K562 (cell line): ENCODE data around the gene NES. TPM values are rescaled to one million over a fixed set of nuclear protein-coding genes. Genes with fewer than 3 reads are reported as not detected.

Experiments
- CEBPB ChIP-seq: fragments of 450-650 bp; IDR thresholded peaks from 2 replicates; pipeline ENCODE4 v1.6.1; 2016; ENCODE audit warnings: missing genetic modification characterization, missing compliant biosample characterization
- ELF2 ChIP-seq: fragments of 250-450 bp; sonication (Bioruptor Pico); IDR thresholded peaks from 2 replicates; pipeline ENCODE4 v1.5.0; 2021; ENCODE audit warnings: mild to moderate bottlenecking
- HDAC1 ChIP-seq, 2 experiments: fragments of 450-650 bp; IDR thresholded peaks; 2 replicates each; pipeline ENCODE4 v1.6.1; 2016 to 2017; ENCODE audit warnings: inconsistent platforms in 1 of 2, mild to moderate bottlenecking in 1 of 2, moderate library complexity in 1 of 2
- HNRNPK ChIP-seq: fragments of 200-400 bp; formaldehyde crosslinking; IDR thresholded peaks from one replicate; pipeline ENCODE4 v1.6.1; 2018; ENCODE audit warnings: mild to moderate bottlenecking, low read depth, low read length; ENCODE audit not compliant: poor library complexity, severe bottlenecking
- MCM2 ChIP-seq: fragments of 450-650 bp; IDR thresholded peaks from 2 replicates; pipeline ENCODE4 v1.6.1; 2017; ENCODE audit warnings: low read depth, mild to moderate bottlenecking
- MITF ChIP-seq: IDR thresholded peaks from 2 replicates; pipeline ENCODE4 v1.6.1; 2014; ENCODE audit warnings: antibody characterized with exemption
- RCOR1 ChIP-seq, 2 experiments: IDR thresholded peaks; 2 replicates each; pipeline ENCODE4 v1.6.1; 2012; ENCODE audit warnings: low read depth in 2 of 2, low read length in 2 of 2, borderline replicate concordance in 1 of 2, improper control_type of control experiment in 1 of 2
- RERE ChIP-seq: sonication (generic); formaldehyde crosslinking; IDR thresholded peaks from 2 replicates; pipeline ENCODE4 v1.8.0; 2023; ENCODE audit warnings: missing genetic modification reagents, mild to moderate bottlenecking, borderline replicate concordance
- ZFX ChIP-seq: sonication (generic); formaldehyde crosslinking; IDR thresholded peaks from 2 replicates; pipeline ENCODE4 v1.8.0; 2022; ENCODE audit warnings: mild to moderate bottlenecking, missing genetic modification reagents, moderate library complexity
- ZNF589 ChIP-seq: fragments of 200-800 bp; sonication (Bioruptor generic); IDR thresholded peaks from 2 replicates; pipeline ENCODE4 v1.6.1; 2016; ENCODE audit warnings: low read depth, missing genetic modification characterization, missing compliant biosample characterization
- polyA plus RNA-seq, 8 experiments: library from polyadenylated mRNA; depleted of rRNA in 4 of 8; stranded (reverse) in 5 of 8; unstranded in 3 of 8; fragments of >200 nt; fragmentation: Nextera tagmentation in 2 of 8; fragmentation: Illumina TruSeq in 1 of 8; extraction: Ambion mirVana in 2 of 8; extraction: Trizol in 1 of 8; gene quantifications; 2 replicates each; pipeline versions ENCODE4 v1.2.1 to v1.2.3, GENCODE V29; 2011 to 2014; ENCODE audit warnings: inconsistent platforms in 1 of 8, missing spikeins in 1 of 8
- total RNA-seq, 7 experiments: library from RNA; depleted of rRNA in 6 of 7; stranded (reverse); fragments of >200 nt in 6 of 7; fragmentation: Illumina TruSeq in 2 of 7; extraction: Trizol in 2 of 7; gene quantifications; 2 replicates each; pipeline versions ENCODE4 v1.2.1 to v1.2.3, GENCODE V29; 2011 to 2021; ENCODE audit warnings: low replicate concordance in 1 of 7

Gene NES
- total and polyA plus RNA-seq, 9 of the 15 experiments (the other 6 are each of a cell fraction or from before 2014, with no cell fraction given): 0.10 to 8.6 (median 4.2) TPM

GRCh38 chr1:156706657-156707416 is 29.6 kb upstream of the NES start (continued):
- no peak for TF ChIP-seq MITF
- TF ChIP-seq RCOR1 (IDR thresholded peaks at IDR 0.05; ENCODE audit: borderline replicate concordance in 1 of 2, low read depth in 2 of 2, low read length in 2 of 2): peak in 1 of 2 experiments; percentile 55; a peak in 1 of 4 replicates
- 0 out of 4 replicates have a peak, but pooled peaks of 1 of the 2 experiments have one; percentile 29 for TF ChIP-seq HDAC1 (IDR thresholded peaks at IDR 0.05)
- TF ChIP-seq ZNF589 (CRISPR knock-in tag): no peak
- TF ChIP-seq HNRNPK: no peak
- no peak for TF ChIP-seq RERE (CRISPR knock-in tag)
- no peak for TF ChIP-seq ELF2
- no peak for TF ChIP-seq CEBPB
- no peak for TF ChIP-seq MCM2
- peak; percentile 37; the same call in 1 of the 2 replicates for TF ChIP-seq ZFX (CRISPR knock-in tag)
